Measurements from ENCODE around the gene CREB3. TPM values are rescaled to one million over a fixed set of nuclear protein-coding genes. Genes with fewer than 3 reads are reported as not detected.

Gene CREB3
- total RNA-seq, 1 experiment from 2014 or later: 58.7 TPM

DNA sequence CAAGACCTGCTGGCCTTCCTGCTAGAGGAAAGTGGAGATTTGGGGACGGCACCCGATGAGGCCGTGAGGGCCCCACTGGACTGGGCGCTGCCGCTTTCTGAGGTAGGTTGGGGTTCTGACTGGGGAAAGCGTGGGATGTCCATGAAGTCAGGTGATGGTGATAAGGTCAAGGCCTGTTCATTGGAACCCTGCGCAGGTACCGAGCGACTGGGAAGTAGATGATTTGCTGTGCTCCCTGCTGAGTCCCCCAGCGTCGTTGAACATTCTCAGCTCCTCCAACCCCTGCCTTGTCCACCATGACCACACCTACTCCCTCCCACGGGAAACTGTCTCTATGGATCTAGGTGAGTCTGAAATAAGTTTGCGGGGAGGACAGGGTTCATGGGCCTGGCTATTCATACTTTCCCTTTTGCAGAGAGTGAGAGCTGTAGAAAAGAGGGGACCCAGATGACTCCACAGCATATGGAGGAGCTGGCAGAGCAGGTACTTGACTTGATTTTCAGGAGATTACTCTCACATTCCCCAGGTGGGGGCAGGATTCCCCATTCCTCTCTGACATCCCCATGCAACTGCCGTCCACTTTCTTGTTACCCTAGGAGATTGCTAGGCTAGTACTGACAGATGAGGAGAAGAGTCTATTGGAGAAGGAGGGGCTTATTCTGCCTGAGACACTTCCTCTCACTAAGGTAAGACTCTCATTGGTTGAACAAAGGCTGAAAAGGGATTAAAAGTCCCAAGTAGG lies 505 bp downstream of the CREB3 start:
- TF ChIP-seq CTCF (IDR thresholded peaks at IDR 0.05; ENCODE audit: unreplicated experiment): peak; percentile 15
- CTCF ChIA-PET: interaction anchor here (0.5 to 10.3 kb wide), 14 partner anchors 9 to 93 kb away, joined by 3 to 150 read pairs (median 4); partner anchors contain the start of genes ARHGEF39, CCDC107, GBA2 and MSMP
- Mint-ChIP-seq H3K27me3 (ENCODE audit: insufficient read depth, unreplicated experiment) (no peaks in the 10 kb centered on the region), H3K4me1 (ENCODE audit: insufficient read depth, unreplicated experiment) (peaks cover 13% of the 10 kb centered on the region), H3K27ac (ENCODE audit: low read depth, unreplicated experiment) (no peak overlapping the region), H3K9me3 (ENCODE audit: unreplicated experiment) (no peaks in the 10 kb centered on the region), H3K36me3 (ENCODE audit: insufficient read depth, unreplicated experiment) (peaks cover 44% of the 10 kb centered on the region), H3K4me3 (ENCODE audit: unreplicated experiment) (no peak overlapping the region)
- peak; percentile 66 for DNase-seq (ENCODE audit: unreplicated experiment)
- BruUV-seq (replicated peaks): TSS peak; percentile 75
- POLR2A ChIA-PET: interaction anchor here (0.6 to 15.0 kb wide), 25 partner anchors 11 to 621 kb away, joined by 3 to 284 read pairs (median 9); partner anchors contain the start of genes ARHGEF39, ATOSB, CCDC107 and CLTA
- intact Hi-C loops (cut with micrococcal nuclease): loop anchor here (1.0 to 5.0 kb wide), 9 partner anchors 16 to 621 kb away; partner anchors contain the start of genes GBA2 and RGP1

- H3K27ac Mint-ChIP-seq (ENCODE audit: low read depth, unreplicated experiment): peak overlapping the region; percentile 40
- H3K36me3 Mint-ChIP-seq (ENCODE audit: insufficient read depth, unreplicated experiment): peaks cover 51% of the 10 kb centered on the region
- H3K4me3 Mint-ChIP-seq (ENCODE audit: unreplicated experiment): no peak overlapping the region
- intact Hi-C loops (cut with micrococcal nuclease): loop anchor here (5.0 kb wide), 2 partner anchors 53 to 622 kb away; no protein-coding TSS in a partner anchor
- POLR2A ChIA-PET: interaction anchor here (0.6 to 15.0 kb wide), 5 partner anchors 11 to 76 kb away, joined by 3 to 284 read pairs (median 4); partner anchors contain the start of genes CCDC107, GBA2, RGP1 and RMRP
- H3K4me1 Mint-ChIP-seq (ENCODE audit: insufficient read depth, unreplicated experiment): peaks cover 13% of the 10 kb centered on the region
- CTCF ChIA-PET: interaction anchor here (0.6 to 9.8 kb wide), 6 partner anchors 12 to 523 kb away, joined by 3 to 150 read pairs (median 3); partner anchors contain the start of genes GBA2 and RGP1
- BruUV-seq (replicated peaks): no TSS peak
- H3K27me3 Mint-ChIP-seq (ENCODE audit: insufficient read depth, unreplicated experiment): no peaks in the 10 kb centered on the region
- no peaks in the 10 kb centered on the region for H3K9me3 Mint-ChIP-seq (ENCODE audit: unreplicated experiment)
- no peak for DNase-seq (ENCODE audit: unreplicated experiment)
- TF ChIP-seq CTCF (IDR thresholded peaks at IDR 0.05; ENCODE audit: unreplicated experiment): no peak
These were observed 1.6 kb downstream of the CREB3 start for GRCh38 chr9:35734096-35734495.

DNA sequence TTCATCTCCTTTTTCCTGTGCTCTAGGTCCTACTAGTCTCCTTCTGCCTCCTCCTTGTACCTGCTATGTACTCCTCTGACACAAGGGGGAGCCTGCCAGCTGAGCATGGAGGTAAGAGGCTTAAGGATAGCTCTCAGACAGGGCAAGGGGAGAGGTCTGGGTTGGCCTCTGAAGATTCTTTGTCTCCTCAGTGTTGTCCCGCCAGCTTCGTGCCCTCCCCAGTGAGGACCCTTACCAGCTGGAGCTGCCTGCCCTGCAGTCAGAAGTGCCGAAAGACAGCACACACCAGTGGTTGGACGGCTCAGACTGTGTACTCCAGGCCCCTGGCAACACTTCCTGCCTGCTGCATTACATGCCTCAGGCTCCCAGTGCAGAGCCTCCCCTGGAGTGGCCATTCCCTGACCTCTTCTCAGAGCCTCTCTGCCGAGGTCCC lies 3.8 kb downstream of the CREB3 start:
- intact Hi-C loops (cut with micrococcal nuclease): loop anchor here (1.0 kb wide), 1 partner anchor 146 kb away; no protein-coding TSS in a partner anchor
- ChIA-PET POLR2A (interaction anchor here (0.8 to 15.0 kb wide), 3 partner anchors 9 to 146 kb away, joined by 3 to 284 read pairs (median 3); partner anchors contain the start of genes GBA2 and RGP1), CTCF (interaction anchor here (0.6 to 9.8 kb wide), 12 partner anchors 8 to 692 kb away, joined by 3 to 150 read pairs (median 4); partner anchors contain the start of genes GBA2 and RGP1)
- H3K27me3 Mint-ChIP-seq (ENCODE audit: insufficient read depth, unreplicated experiment): no peaks in the 10 kb centered on the region
- peaks cover 10% of the 10 kb centered on the region for H3K4me1 Mint-ChIP-seq (ENCODE audit: insufficient read depth, unreplicated experiment)
- no peak overlapping the region for H3K27ac Mint-ChIP-seq (ENCODE audit: low read depth, unreplicated experiment)
- no peaks in the 10 kb centered on the region for H3K9me3 Mint-ChIP-seq (ENCODE audit: unreplicated experiment)
- BruUV-seq (replicated peaks): no TSS peak
- no peak overlapping the region for H3K4me3 Mint-ChIP-seq (ENCODE audit: unreplicated experiment)
- peak; percentile 86 for DNase-seq (ENCODE audit: unreplicated experiment)
- peaks cover 69% of the 10 kb centered on the region for H3K36me3 Mint-ChIP-seq (ENCODE audit: insufficient read depth, unreplicated experiment)
- peak; percentile 75 for TF ChIP-seq CTCF (IDR thresholded peaks at IDR 0.05; ENCODE audit: unreplicated experiment)

GRCh38 chr9:35737143-35737542 lies 4.7 kb downstream of the CREB3 start:
- DNase-seq (ENCODE audit: unreplicated experiment): no peak
- Mint-ChIP-seq H3K27ac (ENCODE audit: low read depth, unreplicated experiment) (no peak overlapping the region), H3K27me3 (ENCODE audit: insufficient read depth, unreplicated experiment) (no peaks in the 10 kb centered on the region), H3K36me3 (ENCODE audit: insufficient read depth, unreplicated experiment) (peaks cover 77% of the 10 kb centered on the region), H3K4me1 (ENCODE audit: insufficient read depth, unreplicated experiment) (peaks cover 6% of the 10 kb centered on the region), H3K9me3 (ENCODE audit: unreplicated experiment) (no peaks in the 10 kb centered on the region), H3K4me3 (ENCODE audit: unreplicated experiment) (no peak overlapping the region)
- BruUV-seq (replicated peaks): no TSS peak
- CTCF ChIA-PET: interaction anchor here (0.6 to 9.8 kb wide), 9 partner anchors 9 to 742 kb away, joined by 3 to 150 read pairs (median 3); partner anchors contain the start of genes CCDC107, GBA2 and RGP1
- no peak for TF ChIP-seq CTCF (IDR thresholded peaks at IDR 0.05; ENCODE audit: unreplicated experiment)
- POLR2A ChIA-PET: interaction anchor here (0.7 to 15.0 kb wide), 3 partner anchors 9 to 79 kb away, joined by 3 to 284 read pairs (median 3); partner anchors contain the start of genes CCDC107, GBA2, RGP1 and RMRP
- intact Hi-C loops (cut with micrococcal nuclease): no loop called here

All from MCF 10A (cell line).